Measurements from ENCODE around the gene ACVR2B.

DNA sequence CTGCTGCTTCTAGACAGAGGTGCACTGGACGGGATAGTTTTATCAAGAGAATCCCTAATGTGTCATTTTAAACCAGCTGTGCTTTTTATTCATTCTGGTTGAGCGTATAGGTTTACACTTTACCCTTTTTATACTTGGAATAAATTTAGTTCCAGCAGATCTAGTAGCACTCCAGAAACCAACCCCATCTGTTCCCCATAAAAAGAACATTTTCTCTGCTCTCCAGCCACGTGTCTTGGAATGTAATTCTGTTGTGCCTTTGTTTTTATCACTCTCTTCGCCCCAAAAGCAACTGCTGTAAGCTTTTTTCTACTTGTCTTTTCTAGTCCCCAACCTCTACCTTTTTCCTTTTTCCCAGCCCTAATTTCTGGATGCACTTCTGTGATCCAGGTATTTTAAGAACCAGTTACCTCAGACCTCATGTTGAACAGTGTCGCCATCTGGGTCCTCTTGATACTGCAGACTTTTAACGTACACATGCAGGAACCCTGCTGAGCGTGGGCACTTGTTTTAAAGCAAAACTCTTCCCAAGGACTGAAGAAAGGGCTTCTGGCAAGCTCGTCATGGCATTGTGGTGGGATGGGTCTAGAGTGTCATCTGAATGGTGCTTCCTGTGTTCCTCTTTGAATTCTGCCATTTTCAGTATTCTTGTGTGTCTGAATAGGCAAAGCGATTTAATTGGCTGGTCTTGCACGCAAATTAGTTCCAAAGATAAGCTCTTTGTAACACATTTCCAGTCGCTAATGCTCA lies 36.8 kb downstream of the ACVR2B start:
- TF ChIP-seq, protein P1, sequence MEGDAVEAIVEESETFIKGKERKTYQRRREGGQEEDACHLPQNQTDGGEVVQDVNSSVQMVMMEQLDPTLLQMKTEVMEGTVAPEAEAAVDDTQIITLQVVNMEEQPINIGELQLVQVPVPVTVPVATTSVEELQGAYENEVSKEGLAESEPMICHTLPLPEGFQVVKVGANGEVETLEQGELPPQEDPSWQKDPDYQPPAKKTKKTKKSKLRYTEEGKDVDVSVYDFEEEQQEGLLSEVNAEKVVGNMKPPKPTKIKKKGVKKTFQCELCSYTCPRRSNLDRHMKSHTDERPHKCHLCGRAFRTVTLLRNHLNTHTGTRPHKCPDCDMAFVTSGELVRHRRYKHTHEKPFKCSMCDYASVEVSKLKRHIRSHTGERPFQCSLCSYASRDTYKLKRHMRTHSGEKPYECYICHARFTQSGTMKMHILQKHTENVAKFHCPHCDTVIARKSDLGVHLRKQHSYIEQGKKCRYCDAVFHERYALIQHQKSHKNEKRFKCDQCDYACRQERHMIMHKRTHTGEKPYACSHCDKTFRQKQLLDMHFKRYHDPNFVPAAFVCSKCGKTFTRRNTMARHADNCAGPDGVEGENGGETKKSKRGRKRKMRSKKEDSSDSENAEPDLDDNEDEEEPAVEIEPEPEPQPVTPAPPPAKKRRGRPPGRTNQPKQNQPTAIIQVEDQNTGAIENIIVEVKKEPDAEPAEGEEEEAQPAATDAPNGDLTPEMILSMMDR (IDR thresholded peaks at IDR 0.05): no peak
- no peak for TF ChIP-seq ZFX (IDR thresholded peaks at IDR 0.05; ENCODE audit: borderline replicate concordance)

Data from 22Rv1 (cell line).